ENCODE results near the gene CCDC40.

GRCh38 chr17:80000136-80000535, 36.3 kb upstream of the CCDC40 start:
- TF ChIP-seq POLR2A (IDR thresholded peaks at IDR 0.05) (no peak), CTCF (IDR thresholded peaks at IDR 0.05) (no peak)

All from adrenal gland (tissue), 5 donors.